G401.6 (cell line): ENCODE results near the gene LSM8.
"Not testable (repeated sequence)": the region's sequence is repeated elsewhere in the genome, so short reads cannot be mapped to it uniquely, and the experiment has no call there.

ENCODE experiments used
- FAIRE-seq: peaks from 2 replicates; lab custom pipeline; 2012; peaks lifted over from hg19 to GRCh38; lab: Jason Lieb, UNC

LSM8 gene

GRCh38 chr7:118183786-118184564, at the start of gene LSM8:
Gene LSM8 (plus strand): TSS chr7:118184164. CDS start chr7:118184224, 60 bp downstream.
- peak; percentile 97 for FAIRE-seq

DNA sequence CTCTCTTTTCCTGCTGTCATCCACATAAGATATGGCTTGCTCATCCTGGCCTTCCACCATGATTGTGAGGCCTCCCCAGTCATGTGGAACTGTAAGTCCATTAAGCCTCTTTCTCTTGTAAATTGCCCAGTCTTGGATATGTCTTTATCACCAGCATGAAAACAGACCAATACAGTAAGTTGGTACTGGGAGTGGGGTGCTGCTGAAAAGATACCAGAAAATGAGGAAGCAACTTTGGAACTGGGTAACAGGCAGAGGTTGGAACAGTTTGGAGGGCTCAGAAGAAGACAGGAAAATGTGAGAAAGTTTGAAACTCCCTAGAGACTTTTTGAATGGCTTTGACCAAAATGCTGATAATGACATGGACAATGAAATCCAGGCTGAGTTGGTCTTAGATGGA, 49.5 kb upstream of the LSM8 start:
- FAIRE-seq, result not testable (repeated sequence)

- FAIRE-seq, result no peak
These were observed 43.5 kb upstream of the LSM8 start for GRCh38 chr7:118140468-118140867.

DNA sequence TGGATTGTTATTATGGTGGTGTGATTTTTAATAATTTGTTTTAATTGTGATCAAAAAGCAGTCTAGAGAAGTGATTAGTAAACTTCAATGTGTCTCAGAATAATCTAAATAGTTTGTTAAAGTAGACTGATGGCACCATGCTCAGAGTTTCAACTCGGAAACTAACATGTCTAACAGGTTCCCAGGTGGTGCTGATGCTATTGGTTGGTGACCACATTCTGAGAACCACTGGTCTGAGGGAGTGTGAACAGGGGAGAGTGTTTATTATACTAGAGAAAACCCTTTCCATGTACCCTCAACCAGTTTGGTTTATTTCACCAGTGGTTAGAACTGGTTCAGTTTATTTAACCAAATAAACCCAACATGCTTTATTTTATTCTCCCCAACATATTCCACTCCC, 42.0 kb upstream of the LSM8 start:
- FAIRE-seq, result no peak

DNA sequence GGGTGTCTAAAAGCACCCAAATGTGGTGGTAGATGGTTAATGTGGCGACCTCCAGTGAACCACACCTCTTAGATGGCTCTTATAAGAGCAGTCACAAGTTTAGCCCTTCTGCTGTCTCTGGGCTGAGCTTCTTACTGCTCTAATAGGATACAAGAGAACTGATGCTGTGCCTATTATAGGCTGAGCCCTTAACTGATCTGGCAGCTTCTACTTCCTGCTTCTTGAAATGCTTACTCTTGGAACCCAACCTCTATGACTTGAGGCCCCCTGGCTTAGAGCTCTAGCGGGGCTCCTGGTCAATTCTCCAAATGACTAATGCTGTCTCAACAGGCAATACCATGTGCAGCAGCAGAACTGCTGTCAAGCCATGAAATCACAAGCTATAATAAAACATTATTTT, 35.0 kb upstream of the LSM8 start:
- no peak for FAIRE-seq

DNA sequence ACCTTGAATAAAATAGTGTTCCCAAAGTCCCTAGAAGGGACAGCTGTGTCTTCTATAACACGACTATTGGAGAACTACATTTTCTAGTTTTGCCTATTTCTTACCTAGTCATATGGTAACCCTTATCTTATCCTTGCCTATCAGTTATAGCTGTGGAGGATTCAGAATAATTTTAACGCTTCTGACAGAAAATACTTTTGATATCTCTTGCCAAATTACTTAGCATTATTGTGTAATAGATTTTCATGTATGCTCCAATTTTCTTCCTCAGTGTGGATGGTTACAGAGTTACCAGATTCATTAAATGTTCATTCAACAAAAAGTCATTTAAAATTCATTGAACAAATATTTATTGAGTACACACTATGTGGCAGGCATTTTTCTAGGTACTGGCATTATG, 34.6 kb upstream of the LSM8 start:
- no peak for FAIRE-seq

GRCh38 chr7:118151671-118152070, 32.3 kb upstream of the LSM8 start:
- no peak for FAIRE-seq

DNA sequence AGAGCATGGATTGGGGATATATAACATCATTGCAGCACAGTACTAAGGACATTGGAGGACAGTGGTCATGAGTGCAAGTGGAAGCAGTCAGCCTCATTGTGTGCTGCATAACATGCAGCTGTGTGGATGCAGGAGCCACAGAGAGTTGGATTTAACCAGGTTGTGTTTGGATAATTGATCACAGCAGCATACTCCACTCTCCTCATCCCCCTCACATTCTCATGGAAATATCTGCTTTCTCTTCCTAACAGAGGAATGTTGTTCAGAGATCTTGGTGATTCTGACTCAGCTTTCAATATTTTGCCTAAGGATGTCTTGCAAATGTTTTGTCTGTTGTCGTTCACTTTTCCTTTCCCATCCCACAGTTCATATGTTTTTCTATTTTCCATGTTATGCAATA, 31.8 kb upstream of the LSM8 start:
- FAIRE-seq, result no peak

DNA sequence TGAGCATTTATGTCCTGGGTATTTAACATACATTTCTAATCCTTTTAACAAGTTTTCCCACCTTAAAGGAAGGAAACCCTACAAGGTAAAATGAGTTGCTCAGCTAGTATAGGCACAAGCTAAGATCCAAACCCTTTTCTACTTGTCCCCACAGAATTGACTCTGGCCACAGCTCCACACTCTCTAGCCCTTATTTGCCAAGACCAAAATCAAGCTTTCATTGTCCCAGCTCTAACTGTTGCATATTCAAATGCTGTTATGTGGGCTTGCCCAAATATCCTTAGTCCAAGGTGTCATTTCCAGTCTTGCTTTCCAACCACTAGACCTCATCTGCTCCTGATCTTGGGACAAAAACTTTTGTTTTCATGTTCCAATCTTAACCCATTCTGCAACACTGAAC, 31.3 kb upstream of the LSM8 start:
- FAIRE-seq, result no peak

- peak; percentile 6 for FAIRE-seq
These were observed 30.3 kb upstream of the LSM8 start for GRCh38 chr7:118153551-118154177.

- no peak for FAIRE-seq
These were observed 25.2 kb upstream of the LSM8 start for GRCh38 chr7:118158766-118159165.

DNA sequence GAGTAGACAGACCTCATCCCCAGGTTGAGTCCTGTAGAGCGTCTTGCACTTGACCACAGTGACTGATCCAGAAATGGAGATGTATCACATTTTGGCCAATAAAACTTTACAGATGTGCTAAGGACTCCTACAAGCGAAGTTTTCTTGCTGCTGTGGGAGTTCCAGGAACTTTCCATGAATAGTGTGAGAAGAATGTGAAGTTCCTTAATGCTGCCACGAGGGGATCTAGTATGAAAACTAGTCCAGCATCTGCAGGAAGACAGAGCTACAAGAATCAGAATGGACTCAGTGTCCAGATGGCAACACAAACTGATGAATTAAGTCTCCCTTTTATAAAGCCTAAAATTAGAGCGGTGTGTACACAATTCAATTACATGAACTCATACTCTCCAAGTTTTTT, 14.8 kb upstream of the LSM8 start:
- no peak for FAIRE-seq

GRCh38 chr7:118175740-118176139, 8.2 kb upstream of the LSM8 start:
- FAIRE-seq, result no peak

DNA sequence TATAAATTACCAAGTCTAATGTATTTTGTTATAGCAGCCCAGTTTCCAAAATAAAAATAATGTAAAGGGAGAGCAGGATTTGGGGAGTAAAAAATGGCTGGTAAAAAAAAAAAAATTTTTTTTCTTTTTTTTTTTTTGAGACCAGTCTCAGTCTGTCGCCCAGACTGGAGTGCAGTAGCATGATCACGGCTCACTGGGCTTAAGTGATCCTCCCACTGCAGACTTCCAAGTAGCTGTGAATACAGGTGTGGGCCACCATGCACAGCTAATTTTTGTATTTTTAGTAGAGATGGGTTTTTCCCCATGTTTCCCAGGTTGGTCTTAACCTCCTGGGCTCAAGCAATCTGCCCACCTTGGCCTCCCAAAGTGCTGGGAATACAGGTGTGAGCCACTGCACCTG, 4.8 kb upstream of the LSM8 start:
- FAIRE-seq, result no peak

DNA sequence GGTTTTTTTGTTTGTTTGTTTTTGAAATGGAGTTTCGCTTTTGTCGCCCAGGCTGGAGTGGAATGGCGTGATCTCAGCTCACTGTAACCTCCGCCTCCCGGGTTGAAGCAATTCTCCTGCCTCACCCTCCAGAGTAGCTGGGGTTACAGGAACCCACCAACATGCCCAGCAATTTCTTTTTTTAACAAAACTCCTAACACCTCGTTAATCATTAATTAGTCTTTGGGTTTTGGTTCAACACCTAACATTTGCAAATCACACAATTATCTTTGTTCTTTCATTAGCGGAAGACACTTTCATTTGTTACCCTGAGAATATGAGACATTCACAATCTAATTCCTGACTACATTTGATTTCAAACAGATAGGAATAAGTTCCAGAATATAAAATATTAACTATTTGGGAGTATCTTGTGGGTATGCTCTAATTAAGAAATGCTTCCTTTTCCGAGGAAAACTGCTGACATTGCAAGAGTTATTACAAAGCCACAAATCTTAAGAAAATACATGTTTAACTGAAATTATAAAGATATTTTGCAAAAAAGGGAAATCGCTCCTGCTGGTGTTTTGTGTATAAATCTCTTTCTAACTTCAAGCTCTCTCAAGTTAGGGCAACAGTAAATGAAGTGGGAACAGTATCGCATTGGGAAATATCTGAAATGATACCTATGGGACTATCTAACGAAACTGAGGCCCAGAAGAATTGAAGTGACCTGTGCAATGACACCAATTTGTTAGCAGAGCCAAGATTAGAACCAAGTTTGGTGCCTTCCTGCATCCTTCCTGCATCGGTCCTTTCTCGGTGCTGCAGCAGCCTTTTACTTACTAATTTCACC, 1.2 kb upstream of the LSM8 start:
- no peak for FAIRE-seq

- FAIRE-seq, result no peak
These were observed 557 bp upstream of the LSM8 start for GRCh38 chr7:118183428-118183785.

- no peak for FAIRE-seq
These were observed 589 bp downstream of the LSM8 start for GRCh38 chr7:118184565-118184940.

DNA sequence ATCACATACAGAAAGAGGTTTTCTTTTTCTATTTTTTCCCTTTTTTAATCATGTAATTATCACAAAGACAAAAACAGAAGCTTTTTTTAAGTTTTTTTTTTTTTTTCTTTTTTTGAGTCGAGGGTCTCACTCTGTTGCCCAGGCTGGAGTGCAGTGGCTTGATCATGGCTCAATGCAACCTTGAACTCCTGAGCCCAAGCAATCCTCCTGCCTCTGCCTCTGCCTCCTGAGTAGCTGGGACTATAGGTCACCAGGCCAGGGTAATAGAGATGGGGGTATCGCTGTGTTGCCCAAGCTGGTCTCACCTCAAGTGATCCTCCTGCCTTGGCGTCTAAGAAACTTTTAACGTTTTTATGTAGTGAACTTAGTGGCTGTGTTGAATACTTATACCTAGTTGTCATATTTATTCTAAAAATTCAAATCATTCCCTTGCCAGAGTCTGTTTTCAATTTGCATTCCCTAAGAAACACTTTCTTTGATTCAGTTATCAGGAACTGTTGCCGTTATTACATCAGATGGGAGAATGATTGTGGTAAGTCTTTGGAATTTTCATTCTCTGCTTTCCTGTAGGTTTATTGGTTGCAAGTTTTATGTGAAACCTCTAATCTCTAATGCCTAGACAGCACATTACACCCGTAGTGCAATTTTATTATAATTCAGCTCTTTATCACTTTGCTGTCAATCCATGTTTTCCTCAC, 1.3 kb downstream of the LSM8 start:
- FAIRE-seq, result no peak

- FAIRE-seq, result no peak
These were observed 2.5 kb downstream of the LSM8 start for GRCh38 chr7:118186501-118186900.

- no peak for FAIRE-seq
These were observed 10.6 kb downstream of the LSM8 start for GRCh38 chr7:118194571-118194970.

DNA sequence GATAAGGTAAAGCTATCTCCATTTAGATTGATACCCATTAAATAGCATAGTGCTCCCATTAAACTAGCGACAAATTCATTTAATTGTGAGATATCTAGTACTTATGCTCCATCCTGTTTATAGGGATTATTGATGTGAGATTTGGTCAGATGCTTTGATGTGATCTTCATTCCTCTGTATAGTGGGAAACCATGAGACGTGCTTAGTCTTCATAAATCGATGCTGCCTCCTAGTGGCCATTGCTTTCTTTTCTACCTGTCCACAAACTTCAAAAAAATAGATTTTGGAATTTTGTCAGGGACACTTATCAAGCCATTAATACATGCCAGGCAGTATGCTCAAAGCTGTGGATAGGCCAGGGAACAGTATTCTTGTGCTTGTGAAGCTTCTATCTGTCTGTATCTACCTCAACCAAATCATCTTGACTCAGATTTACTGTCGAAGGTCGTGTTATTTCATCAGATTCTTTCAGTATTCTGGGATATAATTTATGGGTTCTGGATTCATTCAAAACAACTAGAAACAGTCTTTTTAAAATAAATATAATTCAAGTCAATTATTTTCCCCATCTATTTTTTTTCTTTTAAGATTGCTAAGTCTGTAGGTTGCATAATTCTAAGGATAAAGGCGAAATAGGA, 12.0 kb downstream of the LSM8 start:
- FAIRE-seq, result peak; percentile 88

DNA sequence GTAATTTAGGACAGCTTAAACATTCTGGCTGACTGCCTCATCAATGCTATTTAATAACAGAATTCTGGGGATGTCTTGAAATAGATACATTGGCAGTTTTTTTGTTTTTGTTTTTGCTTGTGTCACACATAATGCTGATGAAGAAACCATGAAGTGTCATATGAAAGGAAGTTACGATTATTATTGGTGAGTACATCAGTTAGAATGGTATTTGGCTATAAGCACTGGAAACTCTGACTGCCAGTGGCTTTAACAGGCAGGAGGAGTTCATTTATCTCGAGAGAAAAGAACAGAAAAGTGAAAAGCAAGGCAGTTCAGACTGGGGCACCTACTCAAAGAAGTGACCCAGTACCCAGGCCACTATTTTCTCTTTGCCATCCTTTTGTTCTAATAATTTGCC, 18.1 kb downstream of the LSM8 start:
- FAIRE-seq, result no peak
